Measurements from ENCODE around the gene DISC1.

The DISC1 gene

DNA sequence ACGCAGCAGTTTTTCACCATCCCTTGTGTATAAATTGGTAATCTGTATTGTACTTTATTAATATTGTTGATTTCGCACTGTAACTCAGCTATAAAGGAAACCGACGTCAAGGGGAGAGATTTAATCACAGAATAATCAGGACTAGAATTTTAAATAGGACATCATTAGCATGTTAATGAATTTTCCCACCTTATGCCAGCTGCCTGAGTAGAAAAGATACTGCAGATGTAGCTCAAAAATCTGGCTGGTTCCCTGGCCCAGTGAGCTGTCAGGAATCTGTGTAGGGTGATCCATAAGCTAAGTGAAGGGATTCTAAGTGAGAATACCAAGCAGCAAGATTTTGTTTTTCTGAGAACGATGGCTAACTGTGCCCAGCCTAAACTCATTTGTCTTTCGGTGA is 195.5 kb downstream of the DISC1 start:
- no peak for DNase-seq (ENCODE audit: low read depth)

DNA sequence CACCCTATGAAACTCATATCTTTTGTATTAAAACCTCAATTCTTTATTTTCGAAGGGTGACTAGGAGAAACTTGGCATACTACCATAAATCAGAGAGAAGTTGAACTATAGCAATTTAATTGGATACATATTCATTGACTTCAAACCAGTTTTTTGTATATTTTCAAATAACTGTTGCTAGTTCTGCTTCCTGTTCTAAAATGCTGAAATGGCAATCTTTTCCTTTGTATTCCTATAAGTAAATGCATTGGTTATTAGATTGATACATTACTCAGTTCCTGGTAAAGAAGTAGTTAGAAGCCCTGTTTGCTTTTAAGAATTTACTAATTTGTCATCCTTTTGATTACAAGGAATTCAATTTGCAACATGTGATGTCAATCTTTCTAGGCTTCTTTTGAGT is 200.0 kb downstream of the DISC1 start:
- no peak for DNase-seq (ENCODE audit: low read depth)

GRCh38 chr1:231827337-231828105 is 200.9 kb downstream of the DISC1 start:
- DNase-seq (ENCODE audit: low read depth) = peak; percentile 80

GRCh38 chr1:231828182-231828920 is 201.8 kb downstream of the DISC1 start:
- peak; percentile 95 for DNase-seq (ENCODE audit: low read depth)

DNA sequence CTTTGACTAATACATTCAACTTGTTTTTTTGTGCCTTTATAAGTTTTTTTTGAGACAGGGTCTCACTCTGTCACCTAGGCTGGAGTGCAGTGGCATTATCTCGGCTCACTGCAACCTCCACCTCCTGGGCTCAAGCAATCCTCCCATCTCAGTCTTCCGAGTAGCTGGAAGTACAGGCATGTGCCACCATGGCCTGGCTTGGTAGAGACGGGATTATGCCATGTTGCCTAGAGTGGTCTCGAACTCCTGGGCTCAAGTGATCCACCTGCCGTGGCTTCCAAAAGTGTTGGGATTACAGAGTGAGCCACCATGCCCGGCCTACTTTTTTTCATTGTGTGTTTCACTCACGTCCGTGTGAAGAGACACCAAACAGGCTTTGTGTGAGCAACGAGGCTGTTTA is 202.7 kb downstream of the DISC1 start:
- DNase-seq (ENCODE audit: low read depth) = no peak

- no peak for DNase-seq (ENCODE audit: low read depth)
Observed at GRCh38 chr1:231836227-231836893, 209.8 kb downstream of the DISC1 start.

- DNase-seq (ENCODE audit: low read depth) = no peak
Observed at GRCh38 chr1:231838521-231838920, 211.9 kb downstream of the DISC1 start.

DNA sequence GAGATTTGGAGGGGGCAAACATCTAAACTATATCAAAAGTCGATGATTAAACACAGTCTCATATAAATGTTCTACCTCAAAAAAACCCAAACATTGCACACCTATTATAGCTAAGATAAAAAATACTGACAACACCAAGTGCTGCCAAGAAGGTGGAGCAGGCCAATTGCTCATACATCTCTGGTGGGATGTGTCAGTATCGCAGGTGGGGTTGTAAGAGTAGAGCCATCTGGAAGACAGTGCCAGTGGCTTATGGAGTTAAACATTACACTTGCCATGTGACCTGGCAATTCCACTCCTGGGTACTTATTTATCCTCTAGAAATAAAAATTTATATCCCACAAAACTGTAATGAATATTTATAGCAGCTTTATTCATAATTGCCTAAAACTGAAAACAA is 213.4 kb downstream of the DISC1 start:
- DNase-seq (ENCODE audit: low read depth) = no peak

GRCh38 chr1:231841616-231842344 is 215.2 kb downstream of the DISC1 start:
- DNase-seq (ENCODE audit: low read depth) = no peak

- DNase-seq (ENCODE audit: low read depth) = no peak
Observed at GRCh38 chr1:231842441-231842840, 215.9 kb downstream of the DISC1 start.

DNA sequence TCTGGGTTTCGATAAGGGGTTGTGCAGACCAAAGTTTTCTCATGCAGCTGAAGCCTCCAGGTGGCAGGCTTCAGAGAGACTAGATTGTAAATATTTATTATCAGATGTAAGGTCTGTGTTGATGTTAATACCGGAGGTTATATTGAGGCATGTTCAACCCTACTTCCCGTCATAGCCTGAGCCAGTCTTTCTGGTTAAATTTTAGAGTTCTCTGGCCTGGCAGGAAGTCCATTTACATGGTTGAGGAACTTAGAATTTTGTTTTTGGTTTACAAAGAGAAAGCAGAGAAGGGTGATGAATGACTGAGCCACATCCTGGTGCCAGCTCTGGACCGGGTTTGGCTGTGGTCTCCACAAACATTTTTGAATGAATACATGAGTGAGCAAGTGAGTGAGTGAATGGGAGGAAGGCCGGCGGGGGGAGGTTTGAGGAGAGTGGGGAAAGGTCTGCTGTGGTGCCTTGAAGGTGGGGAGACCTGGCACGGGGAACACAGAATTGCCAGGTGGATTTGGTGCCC is 218.5 kb downstream of the DISC1 start:
- no peak for DNase-seq (ENCODE audit: low read depth)

DNA sequence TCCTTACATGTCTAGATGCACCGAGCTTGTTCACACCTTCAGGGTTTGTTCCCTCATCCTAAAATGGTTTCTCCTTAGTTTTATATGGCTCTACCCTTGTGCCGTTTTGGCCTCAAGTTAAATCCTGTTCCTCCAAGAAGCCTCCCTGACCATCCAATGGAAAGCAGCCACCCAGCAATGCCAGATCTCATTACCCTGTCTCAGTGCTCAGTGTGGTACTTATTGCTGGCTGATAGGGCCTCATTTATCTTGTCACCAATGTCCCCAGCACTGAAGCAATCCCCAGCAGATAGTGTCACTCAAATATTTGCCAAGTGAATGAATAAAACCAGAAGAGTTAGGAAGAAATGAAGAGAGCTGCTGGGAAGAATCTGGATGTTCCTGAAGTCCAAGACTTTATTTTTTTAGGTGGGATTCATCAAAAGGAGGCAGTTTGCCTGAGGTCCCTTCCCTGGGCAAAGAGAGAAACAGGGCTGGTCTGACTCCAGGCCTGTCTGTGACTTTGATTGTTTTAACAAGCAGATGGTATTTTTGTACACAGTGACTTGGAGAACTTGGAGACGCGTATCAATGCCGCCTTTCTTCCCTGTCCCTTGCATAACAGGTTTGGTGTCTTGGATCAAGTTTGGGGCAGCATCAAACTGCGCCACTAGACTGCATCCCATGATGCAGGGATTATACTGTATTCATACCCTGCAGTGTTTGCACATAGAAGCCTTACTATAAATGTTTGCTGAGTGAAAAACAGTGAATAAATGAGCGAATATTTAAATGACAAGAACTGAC is 221.2 kb downstream of the DISC1 start:
- DNase-seq (ENCODE audit: low read depth) = no peak

GRCh38 chr1:231849981-231850380 is 223.4 kb downstream of the DISC1 start:
- no peak for DNase-seq (ENCODE audit: low read depth)

GRCh38 chr1:231850786-231851185 is 224.2 kb downstream of the DISC1 start:
- no peak for DNase-seq (ENCODE audit: low read depth)

GRCh38 chr1:231853588-231854207 is 227.1 kb downstream of the DISC1 start:
- no peak for DNase-seq (ENCODE audit: low read depth)

DNA sequence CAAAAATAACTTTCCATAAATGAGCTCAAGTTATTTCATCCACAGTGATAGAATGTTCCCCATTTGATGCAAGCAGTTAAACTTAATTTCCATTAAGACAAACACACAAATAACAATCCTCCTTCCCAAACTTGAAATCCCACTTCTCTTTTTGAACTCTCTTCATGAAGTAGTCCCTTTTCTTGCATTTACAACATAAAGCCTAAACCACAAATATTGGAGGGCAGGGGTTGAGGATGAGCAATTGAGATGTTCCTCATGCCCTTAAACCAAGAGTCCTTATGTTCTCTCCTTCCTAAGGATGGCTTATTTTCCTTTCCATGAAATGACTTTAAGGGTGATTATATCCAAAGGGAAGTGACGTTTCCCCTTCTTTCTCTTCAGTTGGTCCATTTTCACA is 228.8 kb downstream of the DISC1 start:
- DNase-seq (ENCODE audit: low read depth) = no peak

DNA sequence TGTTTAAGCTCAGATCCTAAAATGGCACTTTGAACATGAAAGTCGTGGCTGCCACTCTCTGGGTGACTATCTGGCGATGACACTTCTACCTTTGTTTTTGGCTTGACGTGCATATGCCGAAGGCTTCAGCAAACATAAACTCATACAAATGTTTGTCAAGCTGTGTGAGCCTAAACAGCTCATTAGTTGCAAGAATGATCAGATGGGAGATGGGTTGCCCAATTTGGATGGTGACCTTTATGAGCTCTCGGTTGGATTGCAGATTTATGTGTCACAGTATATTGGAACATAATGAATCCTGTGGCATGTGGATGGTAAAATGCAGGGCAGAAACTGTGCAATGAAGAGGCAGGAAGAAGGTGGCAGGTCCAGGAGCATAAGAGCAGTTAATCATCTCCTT is 229.3 kb downstream of the DISC1 start:
- DNase-seq (ENCODE audit: low read depth) = no peak

GRCh38 chr1:231856426-231856825 is 229.8 kb downstream of the DISC1 start:
- DNase-seq (ENCODE audit: low read depth) = no peak

GRCh38 chr1:231856894-231857293 is 230.3 kb downstream of the DISC1 start:
- no peak for DNase-seq (ENCODE audit: low read depth)

DNA sequence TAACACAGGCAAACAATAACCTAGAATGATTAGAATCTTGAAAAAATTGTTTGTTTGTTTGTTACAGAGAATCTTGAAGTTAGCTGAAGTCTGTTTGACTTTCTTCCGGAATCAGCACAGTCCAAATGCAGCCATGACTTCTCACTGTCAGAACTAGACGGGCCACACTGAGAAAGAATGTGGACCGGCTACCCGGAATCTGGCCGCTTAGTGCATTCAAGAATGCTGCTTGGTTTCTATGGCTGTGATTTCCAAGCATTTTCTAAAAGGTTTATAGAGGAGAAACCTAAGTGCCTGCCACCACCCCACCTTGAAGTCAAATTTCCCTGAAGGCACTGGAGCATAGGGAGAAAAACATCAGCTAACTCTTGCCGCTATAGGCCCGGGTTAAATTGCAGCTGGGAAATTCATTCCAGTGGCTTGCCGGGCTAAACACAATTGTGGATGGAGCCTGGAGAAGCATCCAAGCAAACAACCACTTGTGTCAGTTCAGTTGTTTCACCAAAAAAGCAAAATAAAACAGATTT is 231.1 kb downstream of the DISC1 start:
- DNase-seq (ENCODE audit: low read depth) = no peak
